Liver (tissue), 9 donors: ENCODE measurements around the gene PARD3. TPM values are rescaled to one million over a fixed set of nuclear protein-coding genes. Genes with fewer than 3 reads are reported as not detected.

Source experiments
- DNase-seq: peaks from one replicate; pipeline ENCODE4 v3.0.0-alpha.2; 2017; ENCODE audit warnings: low spot score
- H3K27ac ChIP-seq, 2 donors: one replicate each; pipeline ENCODE4 v1.7.0; 2013; ENCODE audit warnings: inconsistent platforms in 2 of 2, low read length in 2 of 2, control low read depth in 1 of 2, low read depth in 1 of 2, mild to moderate bottlenecking in 1 of 2
- H3K27me3 ChIP-seq, 4 donors: one replicate each; pipeline versions ENCODE4 v1.6.1 to v1.7.0; 2013; ENCODE audit warnings: low read length in 3 of 4, inconsistent platforms in 1 of 4, mild to moderate bottlenecking in 1 of 4, moderate library complexity in 1 of 4; ENCODE audit not compliant: control insufficient read depth in 4 of 4, insufficient read depth in 4 of 4
- H3K36me3 ChIP-seq, 4 donors: one replicate each; pipeline versions ENCODE4 v1.6.1 to v1.7.0; 2013; ENCODE audit warnings: low read length in 3 of 4, mild to moderate bottlenecking in 3 of 4, low read depth in 1 of 4, moderate library complexity in 1 of 4; ENCODE audit not compliant: control insufficient read depth in 4 of 4, insufficient read depth in 3 of 4
- H3K4me1 ChIP-seq, 4 donors: one replicate each; pipeline versions ENCODE4 v1.6.1 to v1.7.0; 2013; ENCODE audit warnings: low read length in 3 of 4, mild to moderate bottlenecking in 3 of 4, moderate library complexity in 1 of 4; ENCODE audit not compliant: control insufficient read depth in 4 of 4, insufficient read depth in 4 of 4
- H3K4me3 ChIP-seq, 3 donors: one replicate each; pipeline versions ENCODE4 v1.6.1 to v1.7.0; 2013; ENCODE audit warnings: low read length in 3 of 3, control low read depth in 1 of 3, low read depth in 1 of 3, mild to moderate bottlenecking in 1 of 3
- H3K9ac ChIP-seq, 2 donors: one replicate each; pipeline ENCODE4 v1.7.0; 2013; ENCODE audit warnings: low read length in 2 of 2, mild to moderate bottlenecking in 2 of 2, moderate library complexity in 2 of 2, control low read depth in 1 of 2, low read depth in 1 of 2
- H3K9me3 ChIP-seq, 4 donors: one replicate each; pipeline versions ENCODE4 v1.6.1 to v1.7.0; 2013; ENCODE audit warnings: low read length in 3 of 4; ENCODE audit not compliant: control insufficient read depth in 4 of 4
- ATF3 ChIP-seq: IDR thresholded peaks from 2 replicates; pipeline ENCODE4 v1.6.1; 2016; ENCODE audit warnings: antibody characterized with exemption
- CTCF ChIP-seq: fragments of 150-350 bp; IDR thresholded peaks from 2 replicates; pipeline ENCODE4 v1.5.1; 2017; ENCODE audit warnings: improper control_type of control experiment, low read depth, low read length; ENCODE audit not compliant: missing input control
- EGR1 ChIP-seq, 2 donors: IDR thresholded peaks; 2 replicates each; pipeline ENCODE4 v1.6.1; 2016 to 2018; ENCODE audit warnings: antibody characterized with exemption in 2 of 2, low read depth in 2 of 2
- FOXA1 ChIP-seq: IDR thresholded peaks from 2 replicates; pipeline ENCODE4 v1.6.1; 2016; ENCODE audit warnings: antibody characterized with exemption
- FOXA2 ChIP-seq: IDR thresholded peaks from 2 replicates; pipeline ENCODE4 v1.6.1; 2016; ENCODE audit warnings: antibody characterized with exemption
- GABPA ChIP-seq, 2 donors: IDR thresholded peaks in 1 of 2; conservative IDR thresholded peaks in 1 of 2; 2 replicates each; pipeline ENCODE4 v1.6.1; 2016; ENCODE audit warnings: antibody characterized with exemption in 2 of 2, mild to moderate bottlenecking in 1 of 2, moderate library complexity in 1 of 2
- HNF4A ChIP-seq, 2 donors: conservative IDR thresholded peaks; 2 replicates each; pipeline ENCODE4 v1.6.1; 2016; ENCODE audit warnings: antibody characterized with exemption in 2 of 2, mild to moderate bottlenecking in 2 of 2
- HNF4G ChIP-seq: IDR thresholded peaks from 2 replicates; pipeline ENCODE4 v1.6.1; 2016; ENCODE audit warnings: antibody characterized with exemption
- JUND ChIP-seq, 2 donors: IDR thresholded peaks; 2 replicates each; pipeline ENCODE4 v1.6.1; 2016; ENCODE audit warnings: antibody characterized with exemption in 2 of 2
- MAX ChIP-seq: IDR thresholded peaks from 2 replicates; pipeline ENCODE4 v1.6.1; 2016; ENCODE audit warnings: antibody characterized with exemption
- NR2F2 ChIP-seq: IDR thresholded peaks from 2 replicates; pipeline ENCODE4 v1.6.1; 2016; ENCODE audit warnings: antibody characterized with exemption
- RAD21 ChIP-seq, 2 donors: IDR thresholded peaks; 2 replicates each; pipeline ENCODE4 v1.6.1; 2016; ENCODE audit warnings: antibody characterized with exemption in 2 of 2, mild to moderate bottlenecking in 2 of 2
- REST ChIP-seq: IDR thresholded peaks from 2 replicates; pipeline ENCODE4 v1.6.1; 2016; ENCODE audit warnings: antibody characterized with exemption, mild to moderate bottlenecking
- RXRA ChIP-seq, 2 donors: IDR thresholded peaks; 2 replicates each; pipeline ENCODE4 v1.6.1; 2017 to 2018; ENCODE audit warnings: antibody characterized with exemption in 2 of 2, mild to moderate bottlenecking in 1 of 2
- SP1 ChIP-seq: IDR thresholded peaks from 2 replicates; pipeline ENCODE4 v1.6.1; 2018; ENCODE audit warnings: antibody characterized with exemption, mild to moderate bottlenecking
- TAF1 ChIP-seq: conservative IDR thresholded peaks from 2 replicates; pipeline ENCODE4 v1.6.1; 2016; ENCODE audit warnings: antibody characterized with exemption, mild to moderate bottlenecking
- YY1 ChIP-seq: IDR thresholded peaks from 2 replicates; pipeline ENCODE4 v1.6.1; 2016; ENCODE audit warnings: antibody characterized with exemption, mild to moderate bottlenecking
- ZBTB33 ChIP-seq: IDR thresholded peaks from 2 replicates; pipeline ENCODE4 v1.6.1; 2016; ENCODE audit warnings: antibody characterized with exemption
- WGBS: extraction: QIAGEN DNeasy Blood & Tissue Kit; methylation state at CpG from one replicate; pipeline ENCODE4 v1.1.7; 2013; 5-methylcytosine and 5-hydroxymethylcytosine counted together
- polyA plus RNA-seq, 2 donors: library from polyadenylated mRNA; stranded (reverse) in 1 of 2; unstranded in 1 of 2; fragments of 200-250 nt in 1 of 2; fragments of >200 nt in 1 of 2; fragmentation: Nextera tagmentation in 1 of 2; extraction: Ambion mirVana in 1 of 2; gene quantifications; one replicate each; pipeline versions ENCODE4 v1.2.1 to v1.2.3, GENCODE V29; 2013 to 2015
- total RNA-seq, 2 donors: library from RNA; depleted of rRNA; stranded (reverse); fragments of >200 nt; gene quantifications; one replicate each; pipeline ENCODE4 v1.2.3, GENCODE V29; 2014
- donor health status: healthy.
- donor health status: healthy.
- donor health status: healthy.
- donor health status: healthy.
- donor health status: healthy.

PARD3 gene
- total and polyA plus RNA-seq, 4 donors, result 12.3 to 43.8 (median 13.5) TPM

- no peak for TF ChIP-seq RXRA (IDR thresholded peaks at IDR 0.05)
- no peak for TF ChIP-seq HNF4A (conservative IDR thresholded peaks at IDR 0.05)
- no peak for TF ChIP-seq SP1
- no peak for TF ChIP-seq REST
- TF ChIP-seq JUND (IDR thresholded peaks at IDR 0.05), result no peak
- TF ChIP-seq TAF1, result no peak
- TF ChIP-seq GABPA (IDR thresholded peaks at IDR 0.05 in 1 of 2, conservative IDR thresholded peaks at IDR 0.05 in 1 of 2), result no peak
- TF ChIP-seq RAD21 (IDR thresholded peaks at IDR 0.05), result no peak
- no peak for TF ChIP-seq NR2F2
- no peak for TF ChIP-seq ZBTB33
- TF ChIP-seq YY1, result no peak
- no peak for TF ChIP-seq MAX
- no peak for TF ChIP-seq ATF3
- no peak for TF ChIP-seq CTCF
- TF ChIP-seq EGR1 (IDR thresholded peaks at IDR 0.05; ENCODE audit: low read depth in 2 of 2), result no peak
- no peak for TF ChIP-seq FOXA2
- TF ChIP-seq FOXA1, result no peak
- no peak for TF ChIP-seq HNF4G
- H3K9me3 ChIP-seq, result no peaks in the 10 kb centered on the region
- no peak overlapping the region for H3K4me3 ChIP-seq
Measured at GRCh38 chr10:34854147-34854601, 39.1 kb upstream of the PARD3 start.

GRCh38 chr10:34853357-34853756 lies 38.3 kb upstream of the PARD3 start:
- H3K9ac ChIP-seq, result no peak overlapping the region
- no peak overlapping the region for H3K4me3 ChIP-seq
- H3K27me3 ChIP-seq, result no peaks in the 10 kb centered on the region
- 87% methylated on average over 4 of the region's 4 CpGs for WGBS
- DNase-seq, result no peak
- H3K4me1 ChIP-seq, result no peaks in the 10 kb centered on the region
- TF ChIP-seq HNF4G (no peak), JUND (IDR thresholded peaks at IDR 0.05) (no peak), REST (no peak), TAF1 (no peak), NR2F2 (no peak)
- no peaks in the 10 kb centered on the region for H3K36me3 ChIP-seq
- no peak overlapping the region for H3K27ac ChIP-seq
- no peaks in the 10 kb centered on the region for H3K9me3 ChIP-seq

More at GRCh38 chr10:34854147-34854601, 39.1 kb upstream of the PARD3 start:
- no peaks in the 10 kb centered on the region for H3K27me3 ChIP-seq
- no peak overlapping the region for H3K27ac ChIP-seq
- H3K4me1 ChIP-seq, result no peaks in the 10 kb centered on the region
- WGBS, result 28% methylated on average over 6 of the region's 6 CpGs
- H3K36me3 ChIP-seq, result no peaks in the 10 kb centered on the region
- no peak for DNase-seq
- H3K9ac ChIP-seq, result no peak overlapping the region
